Sigmoid colon (tissue), 7 donors: ENCODE results near the gene ITGA1. TPM values are rescaled to one million over a fixed set of nuclear protein-coding genes. Genes with fewer than 3 reads are reported as not detected.

ENCODE experiments used
- DNase-seq: peaks from one replicate; pipeline ENCODE4 v3.0.0-alpha.2; 2019
- H3K27ac ChIP-seq, 4 donors: fragments of 200-600 bp; sonication (generic); one replicate each; pipeline ENCODE4 v1.5.1; 2016 to 2019; ENCODE audit warnings: mild to moderate bottlenecking in 1 of 4
- H3K27me3 ChIP-seq, 3 donors: fragments of 200-600 bp; sonication (generic); one replicate each; pipeline ENCODE4 v1.5.1; 2019; ENCODE audit warnings: mild to moderate bottlenecking in 1 of 3
- H3K36me3 ChIP-seq, 4 donors: fragments of 200-600 bp; sonication (generic); one replicate each; pipeline ENCODE4 v1.5.1; 2016 to 2019
- H3K4me1 ChIP-seq, 4 donors: fragments of 200-600 bp; sonication (generic); one replicate each; pipeline ENCODE4 v1.5.1; 2017 to 2019
- H3K4me3 ChIP-seq, 4 donors: fragments of 200-600 bp; sonication (generic); one replicate each; pipeline ENCODE4 v1.5.1; 2017 to 2019; ENCODE audit warnings: mild to moderate bottlenecking in 2 of 4, moderate library complexity in 1 of 4
- H3K9me3 ChIP-seq, 4 donors: fragments of 200-600 bp in 3 of 4; sonication (generic) in 3 of 4; one replicate each; pipeline versions ENCODE4 v1.5.1 to v1.6.1; 2013 to 2019
- CTCF ChIP-seq, 4 experiments: fragments of 450-650 bp in 3 of 4; fragments of 200-600 bp in 1 of 4; IDR thresholded peaks; one replicate each; pipeline ENCODE4 v1.5.1; 2016 to 2019; ENCODE audit warnings: antibody characterized with exemption in 4 of 4, mild to moderate bottlenecking in 3 of 4, moderate library complexity in 2 of 4
- EP300 ChIP-seq, 4 donors: sonication (generic); formaldehyde crosslinking; IDR thresholded peaks; one replicate each; pipeline ENCODE4 v1.6.1; 2017; ENCODE audit warnings: antibody characterized with exemption in 4 of 4
- POLR2A ChIP-seq, 2 donors: fragments of 450-650 bp; IDR thresholded peaks; one replicate each; pipeline ENCODE4 v1.6.1; 2016; ENCODE audit warnings: antibody characterized with exemption in 2 of 2, mild to moderate bottlenecking in 2 of 2, moderate library complexity in 2 of 2
- POLR2AphosphoS5 ChIP-seq, 4 donors: sonication (generic); formaldehyde crosslinking; IDR thresholded peaks; one replicate each; pipeline ENCODE4 v1.6.1; 2017; ENCODE audit warnings: antibody characterized with exemption in 4 of 4
- WGBS, 2 donors: extraction: QIAGEN DNeasy Blood & Tissue Kit; methylation state at CpG; one replicate each; pipeline ENCODE4 v1.1.7; 2013; 5-methylcytosine and 5-hydroxymethylcytosine counted together
- intact Hi-C: fragments of 100-400 bp; cut with DNase I; formaldehyde crosslinking; loops from one replicate; pipeline ENCODE4 v1.15.1; 2023
- polyA plus RNA-seq, 3 donors: library from polyadenylated mRNA; stranded (reverse); fragments of 200-250 nt; gene quantifications; one replicate each; pipeline ENCODE4 v1.2.3, GENCODE V29; 2013
- total RNA-seq, 4 donors: library from RNA; depleted of rRNA; stranded (reverse); fragments of >200 nt; gene quantifications; one replicate each; pipeline ENCODE4 v1.1.0, GENCODE V29; 2016
- donor health status: healthy with polysubstance abuse.
- donor health status: Bipolar disorder and iron deficiency.
- donor health status: healthy.

ITGA1 gene
- total and polyA plus RNA-seq, 7 donors = 1.8 to 511 (median 162) TPM

- Histone ChIP-seq H3K9me3 (no peaks in the 10 kb centered on the region), H3K27me3 (no peaks in the 10 kb centered on the region), H3K4me3 (no peak overlapping the region), H3K4me1 (no peaks in the 10 kb centered on the region), H3K27ac (no peak overlapping the region), H3K36me3 (no peaks in the 10 kb centered on the region)
- TF ChIP-seq CTCF (IDR thresholded peaks at IDR 0.05) = no peak
- no peak for TF ChIP-seq EP300 (IDR thresholded peaks at IDR 0.05)
- TF ChIP-seq POLR2A (IDR thresholded peaks at IDR 0.05) = no peak
- no peak for TF ChIP-seq POLR2AphosphoS5 (IDR thresholded peaks at IDR 0.05)
- no peak for DNase-seq
- intact Hi-C loops = no loop called here
These were observed 38.0 kb upstream of the ITGA1 start for GRCh38 chr5:52749666-52750065.

- Histone ChIP-seq H3K4me3 (no peak overlapping the region), H3K4me1 (no peaks in the 10 kb centered on the region), H3K27me3 (no peaks in the 10 kb centered on the region), H3K36me3 (no peaks in the 10 kb centered on the region), H3K27ac (no peak overlapping the region), H3K9me3 (no peaks in the 10 kb centered on the region)
- 96% methylated on average over 1 of the region's 1 CpG for WGBS, 2 donors
- no peak for TF ChIP-seq EP300 (IDR thresholded peaks at IDR 0.05)
- TF ChIP-seq POLR2AphosphoS5 (IDR thresholded peaks at IDR 0.05) = no peak
- no peak for TF ChIP-seq CTCF (IDR thresholded peaks at IDR 0.05)
- TF ChIP-seq POLR2A (IDR thresholded peaks at IDR 0.05) = no peak
- intact Hi-C loops = no loop called here
- no peak for DNase-seq
These were observed 36.6 kb upstream of the ITGA1 start for GRCh38 chr5:52751137-52751536.

- H3K9me3 ChIP-seq = no peaks in the 10 kb centered on the region
- H3K27me3 ChIP-seq = no peaks in the 10 kb centered on the region
- no peak overlapping the region for H3K27ac ChIP-seq
- no peak for DNase-seq
- 75 to 91% methylated on average over 2 of the region's 2 CpGs for WGBS, 2 donors
- no peak overlapping the region for H3K4me3 ChIP-seq
- H3K4me1 ChIP-seq = peaks cover 0 to 5% (median 0%) of the 10 kb centered on the region in 4 donors
- H3K36me3 ChIP-seq = no peaks in the 10 kb centered on the region
- intact Hi-C loops = no loop called here
- no peak for TF ChIP-seq CTCF (IDR thresholded peaks at IDR 0.05)
These were observed 33.7 kb upstream of the ITGA1 start for GRCh38 chr5:52754051-52754450.

GRCh38 chr5:52757527-52757926, 30.2 kb upstream of the ITGA1 start:
- TF ChIP-seq POLR2AphosphoS5 (IDR thresholded peaks at IDR 0.05) (no peak), EP300 (IDR thresholded peaks at IDR 0.05) (no peak), POLR2A (IDR thresholded peaks at IDR 0.05) (no peak), CTCF (IDR thresholded peaks at IDR 0.05) (no peak)
- Histone ChIP-seq H3K4me1 (peaks cover 0 to 5% (median 0%) of the 10 kb centered on the region in 4 donors), H3K27ac (peak overlapping the region in 1 of 4 donors; percentile 29), H3K27me3 (no peaks in the 10 kb centered on the region), H3K9me3 (no peaks in the 10 kb centered on the region), H3K36me3 (no peaks in the 10 kb centered on the region), H3K4me3 (no peak overlapping the region)
- 77 to 92% methylated on average over 2 of the region's 2 CpGs for WGBS, 2 donors
- no peak for DNase-seq
- intact Hi-C loops = no loop called here

- 89 to 91% methylated on average over 5 of the region's 5 CpGs for whole genome bisulfite sequencing, 2 donors
- peak overlapping the region in 1 of 4 donors; percentile 29 for H3K27ac ChIP-seq
- TF ChIP-seq POLR2A (IDR thresholded peaks at IDR 0.05) (no peak), EP300 (IDR thresholded peaks at IDR 0.05) (no peak), POLR2AphosphoS5 (IDR thresholded peaks at IDR 0.05) (no peak), CTCF (IDR thresholded peaks at IDR 0.05) (no peak)
- H3K36me3 ChIP-seq = no peaks in the 10 kb centered on the region
- intact Hi-C loops = no loop called here
- peaks cover 0 to 5% (median 0%) of the 10 kb centered on the region in 4 donors for H3K4me1 ChIP-seq
- H3K27me3 ChIP-seq = no peaks in the 10 kb centered on the region
- H3K9me3 ChIP-seq = no peaks in the 10 kb centered on the region
- H3K4me3 ChIP-seq = no peak overlapping the region
- no peak for DNase-seq
These were observed 29.7 kb upstream of the ITGA1 start for GRCh38 chr5:52758014-52758413.
